Upper lobe of right lung (tissue), 1 donor: Measurements from ENCODE around the gene CLASP1. TPM values are rescaled to one million over a fixed set of nuclear protein-coding genes. Genes with fewer than 3 reads are reported as not detected.
"Not testable (repeated sequence)": the region's sequence is repeated elsewhere in the genome, so short reads cannot be mapped to it uniquely, and the experiment has no call there.

Experiments used
- ATAC-seq: fragments of 200-7000 bp; cut with Tn5 transposase; one replicate; pipeline ENCODE4 v1.9.1; 2020; ENCODE audit warnings: mild to moderate bottlenecking, moderate library complexity
- DNase-seq: peaks from one replicate; pipeline ENCODE4 v3.0.0-alpha.2; 2020
- H3K27ac ChIP-seq: fragments of 200-600 bp; one replicate; pipeline ENCODE4 v1.8.0; 2022
- H3K27me3 ChIP-seq: fragments of 200-600 bp; one replicate; pipeline ENCODE4 v1.8.0; 2022; ENCODE audit warnings: mild to moderate bottlenecking
- H3K36me3 ChIP-seq: fragments of 200-600 bp; one replicate; pipeline ENCODE4 v1.8.0; 2022
- H3K4me1 ChIP-seq: fragments of 200-600 bp; one replicate; pipeline ENCODE4 v1.8.0; 2022
- H3K4me3 ChIP-seq: fragments of 200-600 bp; one replicate; pipeline ENCODE4 v1.8.0; 2022; ENCODE audit warnings: mild to moderate bottlenecking
- H3K9me3 ChIP-seq: fragments of 200-600 bp; one replicate; pipeline ENCODE4 v1.8.0; 2022
- CTCF ChIP-seq: fragments of 200-600 bp; IDR thresholded peaks from one replicate; pipeline ENCODE4 v1.8.0; 2022; ENCODE audit warnings: antibody characterized with exemption
- intact Hi-C: fragments of 100-400 bp; cut with DNase I; formaldehyde crosslinking; loops from one replicate; pipeline ENCODE4 v1.11.0; 2022
- total RNA-seq: library from RNA; stranded (reverse); fragmentation: NEBNext Ultra II Directional; extraction: Animal tissue kit (Norgen Biotek cat#: 25700); gene quantifications from one replicate; pipeline ENCODE4 v1.2.1, GENCODE V29; 2021
- donor health status: DM: no; HTN: yes; CAD: no; lungs with severe emphysema.

Gene CLASP1
- total RNA-seq, 1 donor from 2014 or later, result 44.5 TPM

- H3K9me3 ChIP-seq, result no peaks in the 10 kb centered on the region
- no peak for DNase-seq
- intact Hi-C loops, result no loop called here
These were observed 312.6 kb downstream of the CLASP1 start for GRCh38 chr2:121336528-121337294.

DNA sequence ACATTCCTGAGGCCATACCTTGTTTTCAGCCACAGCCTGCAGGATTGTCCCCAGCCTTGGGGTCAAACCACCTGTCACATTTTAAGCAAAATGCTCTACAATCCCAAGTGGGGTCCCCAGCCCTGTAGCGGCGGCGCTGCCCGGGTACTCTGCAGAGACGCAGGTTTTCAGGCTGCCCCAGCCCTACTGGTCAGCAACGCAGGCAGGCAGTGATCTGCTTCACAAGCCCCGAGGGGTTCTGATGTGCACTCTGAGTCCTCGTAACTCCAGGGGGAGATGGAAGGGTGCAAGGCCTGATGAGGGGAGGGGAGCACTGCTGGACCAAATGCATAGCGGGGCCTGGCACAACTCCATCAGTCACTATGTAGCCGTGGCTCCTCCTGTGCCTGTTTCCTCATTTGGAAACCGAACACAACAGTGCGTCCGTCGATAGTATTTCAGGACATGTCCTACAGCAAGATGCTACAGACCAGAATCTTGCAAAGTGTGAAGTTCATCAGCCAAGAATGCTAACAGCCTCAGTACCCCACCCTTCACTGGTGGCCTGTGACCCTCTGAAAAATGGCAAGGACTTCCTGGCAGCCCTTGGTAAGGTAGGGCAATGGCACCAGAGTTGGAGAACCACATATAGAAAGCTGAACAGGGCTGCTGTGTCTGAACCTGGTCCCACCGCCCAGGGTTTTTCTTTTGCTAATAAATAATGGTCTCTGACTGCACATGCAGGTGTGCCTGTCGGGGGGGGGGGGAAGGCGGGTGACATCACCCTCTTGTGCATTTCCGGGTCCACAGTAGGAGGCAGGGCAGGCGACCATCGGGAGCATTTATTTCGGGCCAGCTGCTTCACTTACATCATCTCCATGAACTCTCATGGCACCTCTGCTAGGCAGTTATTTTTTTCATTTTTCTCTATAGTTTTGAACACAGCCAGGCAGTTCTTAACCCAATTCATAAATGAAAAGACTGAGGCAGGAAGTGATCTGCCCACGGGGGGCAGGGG, 313.7 kb downstream of the CLASP1 start:
- Histone ChIP-seq H3K9me3 (no peaks in the 10 kb centered on the region), H3K27me3 (no peaks in the 10 kb centered on the region), H3K4me3 (no peak overlapping the region), H3K27ac (no peak overlapping the region), H3K36me3 (peaks cover 23% of the 10 kb centered on the region), H3K4me1 (peaks cover 11% of the 10 kb centered on the region)
- ATAC-seq, result peak; percentile 29
- intact Hi-C loops, result no loop called here
- TF ChIP-seq CTCF, result no peak
- no peak for DNase-seq

More at GRCh38 chr2:121336528-121337294, 312.6 kb downstream of the CLASP1 start:
- TF ChIP-seq CTCF, result no peak
- Histone ChIP-seq H3K4me3 (no peak overlapping the region), H3K27me3 (no peaks in the 10 kb centered on the region), H3K4me1 (peaks cover 11% of the 10 kb centered on the region), H3K36me3 (peaks cover 28% of the 10 kb centered on the region), H3K27ac (no peak overlapping the region)
- ATAC-seq, result peak; percentile 90

GRCh38 chr2:121334581-121335293, 314.5 kb downstream of the CLASP1 start:
- Histone ChIP-seq H3K27me3 (no peaks in the 10 kb centered on the region), H3K36me3 (peaks cover 15% of the 10 kb centered on the region), H3K27ac (no peak overlapping the region), H3K4me3 (no peak overlapping the region), H3K4me1 (peaks cover 11% of the 10 kb centered on the region), H3K9me3 (no peaks in the 10 kb centered on the region)
- intact Hi-C loops, result no loop called here
- DNase-seq (no peak), ATAC-seq (no peak)
- TF ChIP-seq CTCF, result no peak

DNA sequence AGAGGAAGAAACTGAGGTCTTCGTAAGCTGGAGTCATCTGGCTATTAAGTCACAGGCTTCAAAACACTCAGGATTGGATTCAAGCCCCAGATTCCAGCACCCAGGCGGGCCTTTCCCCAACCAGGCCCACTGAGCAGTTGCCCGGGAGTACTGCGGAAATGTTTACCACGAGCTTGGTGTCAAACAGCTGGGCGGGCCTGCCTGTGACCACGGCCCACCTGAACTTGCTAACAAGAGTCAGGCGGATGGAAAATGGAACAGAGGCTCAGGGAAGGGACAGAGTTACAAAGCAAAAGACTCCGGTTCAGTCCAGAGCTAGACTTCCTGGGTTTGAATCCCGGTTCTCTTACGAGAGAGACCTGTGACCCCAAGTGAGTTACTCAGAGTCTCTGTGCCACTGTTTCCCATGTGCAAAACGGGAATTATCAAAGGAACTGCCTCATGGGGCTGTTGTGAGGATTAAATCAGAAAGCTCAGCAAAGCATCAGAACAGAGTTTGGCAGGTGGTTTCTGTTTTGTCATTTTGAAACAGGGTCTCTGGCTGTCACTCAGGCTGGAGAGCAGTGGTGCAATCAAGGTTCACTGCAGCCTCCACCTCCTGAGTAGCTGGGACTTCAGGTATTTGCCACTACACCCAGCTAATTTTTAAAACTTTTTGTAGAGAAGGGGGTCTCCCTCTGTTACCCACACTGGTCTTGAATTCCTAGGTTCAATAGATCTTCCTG, 315.3 kb downstream of the CLASP1 start:
- no peak for TF ChIP-seq CTCF
- H3K27me3 ChIP-seq, result no peaks in the 10 kb centered on the region
- DNase-seq, result no peak
- H3K4me3 ChIP-seq, result no peak overlapping the region
- no peaks in the 10 kb centered on the region for H3K9me3 ChIP-seq
- peaks cover 8% of the 10 kb centered on the region for H3K36me3 ChIP-seq
- H3K27ac ChIP-seq, result no peak overlapping the region
- ATAC-seq, result no peak
- intact Hi-C loops, result no loop called here
- H3K4me1 ChIP-seq, result peaks cover 11% of the 10 kb centered on the region

- Histone ChIP-seq H3K27me3 (no peaks in the 10 kb centered on the region), H3K36me3 (peaks cover 4% of the 10 kb centered on the region), H3K4me3 (no peak overlapping the region), H3K9me3 (no peaks in the 10 kb centered on the region), H3K4me1 (peaks cover 11% of the 10 kb centered on the region), H3K27ac (no peak overlapping the region)
- TF ChIP-seq CTCF, result no peak
- intact Hi-C loops, result no loop called here
- no peak for ATAC-seq
- peak; percentile 51 for DNase-seq
These were observed 316.0 kb downstream of the CLASP1 start for GRCh38 chr2:121333231-121333630.

- DNase-seq, H3K27me3 ChIP-seq, H3K27ac ChIP-seq, intact Hi-C loops, H3K36me3 ChIP-seq, H3K4me3 ChIP-seq, H3K9me3 ChIP-seq, ATAC-seq: not testable (repeated sequence)
- peaks cover 11% of the 10 kb centered on the region for H3K4me1 ChIP-seq
These were observed 317.9 kb downstream of the CLASP1 start for GRCh38 chr2:121331324-121331723.
